Cardiac fibroblast (primary cell): ENCODE results near the gene SFTPA2.
A peak's percentile ranks its signal among the peaks of the same experiment; 100 is the strongest.
"Not testable (repeated sequence)": the region's sequence is repeated elsewhere in the genome, so short reads cannot be mapped to it uniquely, and the experiment has no call there.

Experiments
- DNase-seq, 2 donors: peaks; one replicate each; pipeline versions ENCODE4 v3.0.0 to v3.0.0-alpha.2; 2010; ENCODE audit warnings: low read depth in 2 of 2
- H3K4me3 ChIP-seq, 2 donors: replicated peaks in 1 of 2; 1 replicate in 1 of 2; 2 replicates in 1 of 2; pipeline ENCODE4 v1.5.1; 2011; ENCODE audit warnings: low read depth in 2 of 2, low read length in 2 of 2, mild to moderate bottlenecking in 2 of 2, moderate library complexity in 1 of 2
- CTCF ChIP-seq: IDR thresholded peaks from one replicate; pipeline ENCODE4 v1.5.1; 2011; ENCODE audit warnings: low read depth, mild to moderate bottlenecking, low read length, inconsistent platforms

SFTPA2 gene

GRCh38 chr10:79559726-79560125 is 481 bp downstream of the SFTPA2 start:
- H3K4me3 ChIP-seq, result no peak overlapping the region
- TF ChIP-seq CTCF, result no peak
- DNase-seq, result peak in 1 of 2 donors; percentile 31

- H3K4me3 ChIP-seq, DNase-seq: not testable (repeated sequence)
Observed at GRCh38 chr10:79556961-79557360, 3.2 kb downstream of the SFTPA2 start.

DNA sequence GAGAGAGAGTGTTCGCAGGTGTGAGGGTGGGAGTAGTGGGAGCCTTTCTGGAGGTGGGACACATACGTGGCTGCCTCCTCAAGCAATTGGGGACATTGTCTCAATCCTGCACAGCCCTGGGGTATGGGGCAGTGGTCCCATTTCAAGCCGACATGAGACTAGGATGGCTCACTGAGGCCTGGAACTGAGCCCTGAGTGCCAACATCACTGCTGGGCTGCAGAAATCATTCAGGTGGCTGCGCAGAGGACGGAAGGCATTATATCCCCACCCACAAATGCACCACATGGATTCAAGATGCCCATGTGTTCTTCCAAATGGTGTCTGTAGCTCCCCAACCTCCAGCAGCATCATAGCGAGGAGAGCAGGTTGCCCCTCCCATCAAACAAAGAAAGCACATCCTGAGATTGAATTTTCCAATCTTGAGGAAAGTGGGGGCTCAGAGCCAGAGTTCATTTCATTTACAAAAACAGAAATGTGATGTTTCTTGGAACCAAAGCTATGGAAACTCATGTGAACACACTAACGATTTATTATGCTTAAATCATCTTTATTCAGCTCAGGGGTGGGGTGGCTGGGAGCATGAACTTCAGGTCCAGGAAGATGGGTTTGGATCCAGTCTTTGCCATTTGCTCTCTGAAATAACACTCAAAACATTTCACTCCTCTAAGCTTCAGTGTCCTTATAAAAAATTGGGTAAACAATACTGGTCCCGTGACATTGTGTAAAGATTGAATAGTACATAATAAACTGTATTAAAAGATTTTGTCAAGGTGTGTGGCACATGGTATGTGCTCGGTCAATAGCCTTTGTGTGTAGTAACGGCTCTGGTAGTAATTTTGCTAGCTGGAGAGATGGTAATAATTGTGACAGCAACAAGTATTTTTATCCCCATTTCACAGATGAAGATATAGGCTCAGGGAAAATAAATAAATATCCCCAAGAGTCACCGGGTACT is 4.6 kb downstream of the SFTPA2 start:
- no peak for TF ChIP-seq CTCF
- H3K4me3 ChIP-seq, result no peak overlapping the region
- DNase-seq, result no peak

DNA sequence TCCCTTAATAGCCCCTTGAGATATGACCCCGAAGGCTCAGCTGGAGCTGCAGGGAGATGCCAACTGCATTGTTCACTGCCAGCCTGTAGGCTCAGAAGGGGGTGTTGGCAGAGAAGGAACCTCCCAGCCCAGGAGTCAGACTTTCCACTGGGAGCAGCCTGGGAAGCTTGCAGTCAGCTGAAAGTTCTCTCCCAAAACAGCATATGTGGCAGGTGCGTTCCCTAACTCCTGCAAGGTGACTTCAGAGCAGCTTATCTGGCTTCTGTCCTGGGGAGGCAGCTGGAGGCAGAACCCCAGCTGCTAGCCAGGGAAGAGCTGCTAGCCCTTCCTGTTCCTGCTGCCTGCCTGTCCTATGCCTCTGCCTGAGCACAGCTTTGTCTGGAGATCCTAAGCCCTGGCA is 8.1 kb downstream of the SFTPA2 start:
- no peak overlapping the region for H3K4me3 ChIP-seq
- DNase-seq, result no peak
- TF ChIP-seq CTCF, result no peak

GRCh38 chr10:79547973-79548372 is 12.2 kb downstream of the SFTPA2 start:
- no peak overlapping the region for H3K4me3 ChIP-seq
- no peak for TF ChIP-seq CTCF
- DNase-seq, result no peak

GRCh38 chr10:79547128-79547527 is 13.1 kb downstream of the SFTPA2 start:
- DNase-seq, H3K4me3 ChIP-seq: not testable (repeated sequence)

DNA sequence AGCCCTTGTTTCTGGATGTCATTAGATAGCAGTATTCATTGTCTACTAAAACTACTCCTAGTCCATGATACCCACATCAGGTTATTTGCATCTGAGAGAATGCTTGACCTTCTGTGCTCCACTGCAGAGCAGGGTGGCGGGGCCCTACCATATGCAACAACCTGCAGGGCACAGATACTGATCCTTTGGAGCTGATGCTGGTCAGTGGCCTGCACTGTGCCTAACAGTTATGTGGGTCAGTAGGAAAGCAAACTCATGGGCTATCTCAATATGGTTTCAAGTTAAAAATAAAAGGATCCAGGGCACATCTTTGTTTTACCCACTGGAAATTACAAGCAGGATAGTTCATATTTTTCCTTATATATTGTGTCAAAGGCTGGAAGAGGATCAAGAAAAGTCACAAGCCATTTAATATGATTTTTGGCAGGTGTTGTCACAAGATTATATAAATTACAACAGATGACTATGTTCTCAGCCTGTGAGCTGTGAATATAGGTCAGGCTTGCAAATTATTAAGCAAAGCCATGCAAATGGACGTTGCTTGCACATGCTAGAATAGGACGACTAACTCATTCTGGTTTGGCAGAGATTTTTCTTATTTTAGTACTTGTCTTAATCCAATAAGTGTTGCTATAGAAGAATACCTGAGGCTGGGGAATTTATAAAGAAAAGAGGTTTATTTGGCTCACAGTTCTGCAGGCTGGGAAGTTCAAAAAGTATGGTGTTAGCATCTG is 15.1 kb downstream of the SFTPA2 start:
- not testable (repeated sequence) for H3K4me3 ChIP-seq

DNA sequence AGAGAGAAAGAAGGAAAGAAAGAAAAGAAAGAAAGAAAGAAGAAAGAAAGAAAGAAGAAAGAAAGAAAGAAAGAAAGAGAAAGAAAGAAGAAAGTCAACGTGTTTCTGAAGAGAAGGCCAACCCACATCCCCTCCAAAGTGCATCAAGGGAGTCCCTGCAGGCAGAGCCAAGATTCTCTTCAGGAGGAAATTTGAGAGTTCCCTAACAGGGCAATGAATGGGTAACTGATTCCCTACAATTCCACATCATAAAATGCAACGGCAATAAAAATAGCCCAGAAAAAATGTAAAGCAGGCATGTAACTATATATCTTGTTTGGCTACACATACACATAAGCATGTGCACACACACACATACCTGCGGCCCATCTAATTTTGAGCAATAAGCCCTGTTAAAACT is 15.8 kb downstream of the SFTPA2 start:
- not testable (repeated sequence) for DNase-seq, H3K4me3 ChIP-seq

More for the DNA sequence above, 15.1 kb downstream of the SFTPA2 start:
- DNase-seq, result not testable (repeated sequence)
